ENCODE data around the gene CPOX.

Gene CPOX

GRCh38 chr3:98594628-98595324 lies 1.4 kb upstream of the CPOX start:
- DNase-seq, result no peak

GRCh38 chr3:98592345-98592935 lies 971 bp downstream of the CPOX start:
- DNase-seq, result no peak

GRCh38 chr3:98589331-98590036 lies 3.9 kb downstream of the CPOX start:
- DNase-seq, result no peak

- no peak for DNase-seq
These were observed 5.3 kb downstream of the CPOX start for GRCh38 chr3:98588065-98588464.

GRCh38 chr3:98587654-98588053 lies 5.8 kb downstream of the CPOX start:
- peak; percentile 29 for DNase-seq

- no peak for DNase-seq
These were observed 8.9 kb downstream of the CPOX start for GRCh38 chr3:98584547-98584946.

- no peak for DNase-seq
These were observed 9.6 kb downstream of the CPOX start for GRCh38 chr3:98583766-98584165.

- no peak for DNase-seq
These were observed 11.4 kb downstream of the CPOX start for GRCh38 chr3:98582042-98582441.

- DNase-seq, result no peak
These were observed 11.9 kb downstream of the CPOX start for GRCh38 chr3:98581474-98581873.

GRCh38 chr3:98580401-98581386 lies 12.7 kb downstream of the CPOX start:
- DNase-seq, result no peak

- DNase-seq, result no peak
These were observed 16.1 kb downstream of the CPOX start for GRCh38 chr3:98577178-98577895.

- DNase-seq, result no peak
These were observed 19.3 kb downstream of the CPOX start for GRCh38 chr3:98574132-98574531.

GRCh38 chr3:98573181-98573728 lies 20.2 kb downstream of the CPOX start:
- DNase-seq, result no peak

GRCh38 chr3:98568402-98568801 lies 25.0 kb downstream of the CPOX start:
- DNase-seq, result no peak

- no peak for DNase-seq
These were observed 25.6 kb downstream of the CPOX start for GRCh38 chr3:98567666-98568270.

GRCh38 chr3:98565843-98566242 lies 27.6 kb downstream of the CPOX start:
- no peak for DNase-seq

GRCh38 chr3:98565237-98565643 lies 28.2 kb downstream of the CPOX start:
- peak; percentile 19 for DNase-seq

- no peak for DNase-seq
These were observed 29.0 kb downstream of the CPOX start for GRCh38 chr3:98564282-98565005.

GRCh38 chr3:98563661-98564281 lies 29.6 kb downstream of the CPOX start:
- peak; percentile 64 for DNase-seq

Measured in suppressor macrophage treated with lipopolysaccharide for 4 hours (primary cell).